ENCODE data around the gene FJX1. TPM values are rescaled to one million over a fixed set of nuclear protein-coding genes. Genes with fewer than 3 reads are reported as not detected.
A peak's percentile ranks its signal among the peaks of the same experiment; 100 is the strongest.

The FJX1 gene
- total and polyA plus RNA-seq, 2 experiments from 2014 or later, result 9.4 to 16.1 TPM

GRCh38 chr11:35618497-35619115, 346 bp downstream of the FJX1 start:
- 0 out of 2 replicates have a peak, but pooled peaks cover 2% of the 10 kb centered on the region for H3F3A ChIP-seq (replicated peaks; ENCODE audit: low read depth)
- peak overlapping the region; percentile 81; the same call in 2 of the 3 replicates for H3K4me3 Mint-ChIP-seq
- H3K4me3 ChIP-seq, result peak overlapping the region; percentile 65; the same call in 1 of the 2 replicates
- no peak overlapping the region for H2AFZ ChIP-seq
- H3K27ac ChIP-seq (ENCODE audit: low read depth), result no peak overlapping the region
- H3K27me3 Mint-ChIP-seq (ENCODE audit: insufficient read depth, low read depth, poor library complexity), result peaks cover 26% of the 10 kb centered on the region
- no peak for TF ChIP-seq JUNB (IDR thresholded peaks at IDR 0.05; ENCODE audit: unreplicated experiment)
- peaks cover 7% of the 10 kb centered on the region for H3K9me3 Mint-ChIP-seq
- H3K36me3 Mint-ChIP-seq (ENCODE audit: low read depth), result peaks cover 15% of the 10 kb centered on the region
- no peaks in the 10 kb centered on the region for H3K36me3 ChIP-seq (ENCODE audit: insufficient read depth)
- ATAC-seq (peak; percentile 21), DNase-seq (ENCODE audit: low spot score) (peak; percentile 61)
- H3K4me1 Mint-ChIP-seq, result peaks cover 46% of the 10 kb centered on the region
- H3K9me2 ChIP-seq (ENCODE audit: insufficient read depth), result no peaks in the 10 kb centered on the region
- H3K79me2 ChIP-seq (replicated peaks; ENCODE audit: insufficient read depth), result no peaks in the 10 kb centered on the region
- H3K4me1 ChIP-seq (ENCODE audit: insufficient read depth), result peaks cover 14% of the 10 kb centered on the region
- no peak overlapping the region for H3K27ac Mint-ChIP-seq
- H3K4me2 ChIP-seq, result peak overlapping the region; percentile 87
- peaks cover 38% of the 10 kb centered on the region for H3K27me3 ChIP-seq (ENCODE audit: insufficient read depth)
- H4K20me1 ChIP-seq (replicated peaks; ENCODE audit: insufficient read depth), result no peaks in the 10 kb centered on the region

DNA sequence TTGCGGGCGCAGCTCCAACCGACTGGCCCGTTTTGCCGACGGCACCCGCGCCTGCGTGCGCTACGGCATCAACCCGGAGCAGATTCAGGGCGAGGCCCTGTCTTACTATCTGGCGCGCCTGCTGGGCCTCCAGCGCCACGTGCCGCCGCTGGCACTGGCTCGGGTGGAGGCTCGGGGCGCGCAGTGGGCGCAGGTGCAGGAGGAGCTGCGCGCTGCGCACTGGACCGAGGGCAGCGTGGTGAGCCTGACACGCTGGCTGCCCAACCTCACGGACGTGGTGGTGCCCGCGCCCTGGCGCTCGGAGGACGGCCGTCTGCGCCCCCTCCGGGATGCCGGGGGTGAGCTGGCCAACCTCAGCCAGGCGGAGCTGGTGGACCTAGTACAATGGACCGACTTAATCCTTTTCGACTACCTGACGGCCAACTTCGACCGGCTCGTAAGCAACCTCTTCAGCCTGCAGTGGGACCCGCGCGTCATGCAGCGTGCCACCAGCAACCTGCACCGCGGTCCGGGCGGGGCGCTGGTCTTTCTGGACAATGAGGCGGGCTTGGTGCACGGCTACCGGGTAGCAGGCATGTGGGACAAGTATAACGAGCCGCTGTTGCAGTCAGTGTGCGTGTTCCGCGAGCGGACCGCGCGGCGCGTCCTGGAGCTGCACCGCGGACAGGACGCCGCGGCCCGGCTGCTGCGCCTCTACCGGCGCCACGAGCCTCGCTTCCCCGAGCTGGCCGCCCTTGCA, 1.0 kb downstream of the FJX1 start:
- 0 out of 2 replicates have a peak, but pooled peaks cover 2% of the 10 kb centered on the region for H3F3A ChIP-seq (replicated peaks; ENCODE audit: low read depth)
- no peaks in the 10 kb centered on the region for H3K79me2 ChIP-seq (replicated peaks; ENCODE audit: insufficient read depth)
- peak; percentile 66 for DNase-seq (ENCODE audit: low spot score)
- H4K20me1 ChIP-seq (replicated peaks; ENCODE audit: insufficient read depth), result no peaks in the 10 kb centered on the region
- no peak overlapping the region for H3K27ac Mint-ChIP-seq
- H3K27me3 ChIP-seq (ENCODE audit: insufficient read depth), result peaks cover 38% of the 10 kb centered on the region
- no peaks in the 10 kb centered on the region for H3K36me3 ChIP-seq (ENCODE audit: insufficient read depth)
- H3K9me2 ChIP-seq (ENCODE audit: insufficient read depth), result no peaks in the 10 kb centered on the region
- ATAC-seq, result peak; percentile 31
- no peak overlapping the region for H3K27ac ChIP-seq (ENCODE audit: low read depth)
- H3K4me3 ChIP-seq, result peak overlapping the region; percentile 65
- peaks cover 46% of the 10 kb centered on the region for H3K4me1 Mint-ChIP-seq
- H2AFZ ChIP-seq, result peak overlapping the region; percentile 74; the same call in 1 of the 2 replicates
- H3K27me3 Mint-ChIP-seq (ENCODE audit: insufficient read depth, low read depth, poor library complexity), result peaks cover 26% of the 10 kb centered on the region
- peaks cover 7% of the 10 kb centered on the region for H3K9me3 Mint-ChIP-seq
- H3K4me2 ChIP-seq, result peak overlapping the region; percentile 87
- peaks cover 14% of the 10 kb centered on the region for H3K4me1 ChIP-seq (ENCODE audit: insufficient read depth)
- peak overlapping the region; percentile 81 for H3K4me3 Mint-ChIP-seq
- no peak for TF ChIP-seq ZNF462 (CRISPR knock-in tag; IDR thresholded peaks at IDR 0.05)
- no peak for TF ChIP-seq ETS1 (IDR thresholded peaks at IDR 0.05)
- TF ChIP-seq, protein P1, sequence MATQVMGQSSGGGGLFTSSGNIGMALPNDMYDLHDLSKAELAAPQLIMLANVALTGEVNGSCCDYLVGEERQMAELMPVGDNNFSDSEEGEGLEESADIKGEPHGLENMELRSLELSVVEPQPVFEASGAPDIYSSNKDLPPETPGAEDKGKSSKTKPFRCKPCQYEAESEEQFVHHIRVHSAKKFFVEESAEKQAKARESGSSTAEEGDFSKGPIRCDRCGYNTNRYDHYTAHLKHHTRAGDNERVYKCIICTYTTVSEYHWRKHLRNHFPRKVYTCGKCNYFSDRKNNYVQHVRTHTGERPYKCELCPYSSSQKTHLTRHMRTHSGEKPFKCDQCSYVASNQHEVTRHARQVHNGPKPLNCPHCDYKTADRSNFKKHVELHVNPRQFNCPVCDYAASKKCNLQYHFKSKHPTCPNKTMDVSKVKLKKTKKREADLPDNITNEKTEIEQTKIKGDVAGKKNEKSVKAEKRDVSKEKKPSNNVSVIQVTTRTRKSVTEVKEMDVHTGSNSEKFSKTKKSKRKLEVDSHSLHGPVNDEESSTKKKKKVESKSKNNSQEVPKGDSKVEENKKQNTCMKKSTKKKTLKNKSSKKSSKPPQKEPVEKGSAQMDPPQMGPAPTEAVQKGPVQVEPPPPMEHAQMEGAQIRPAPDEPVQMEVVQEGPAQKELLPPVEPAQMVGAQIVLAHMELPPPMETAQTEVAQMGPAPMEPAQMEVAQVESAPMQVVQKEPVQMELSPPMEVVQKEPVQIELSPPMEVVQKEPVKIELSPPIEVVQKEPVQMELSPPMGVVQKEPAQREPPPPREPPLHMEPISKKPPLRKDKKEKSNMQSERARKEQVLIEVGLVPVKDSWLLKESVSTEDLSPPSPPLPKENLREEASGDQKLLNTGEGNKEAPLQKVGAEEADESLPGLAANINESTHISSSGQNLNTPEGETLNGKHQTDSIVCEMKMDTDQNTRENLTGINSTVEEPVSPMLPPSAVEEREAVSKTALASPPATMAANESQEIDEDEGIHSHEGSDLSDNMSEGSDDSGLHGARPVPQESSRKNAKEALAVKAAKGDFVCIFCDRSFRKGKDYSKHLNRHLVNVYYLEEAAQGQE (IDR thresholded peaks at IDR 0.05; ENCODE audit: unreplicated experiment), result no peak
- no peak for TF ChIP-seq NANOG (IDR thresholded peaks at IDR 0.05; ENCODE audit: borderline replicate concordance)
- 0 out of 4 replicates have a peak, but pooled peaks of 1 of the 2 experiments have one; percentile 1 for TF ChIP-seq CTCF (conservative IDR thresholded peaks at IDR 0.05; ENCODE audit: low read depth in 2 of 2)
- peaks cover 15% of the 10 kb centered on the region for H3K36me3 Mint-ChIP-seq (ENCODE audit: low read depth)

All from GM23338 (cell line).